Endothelial cell (in vitro differentiated cells): ENCODE results near the gene STAB2. TPM values are rescaled to one million over a fixed set of nuclear protein-coding genes. Genes with fewer than 3 reads are reported as not detected.

Experiments used
- DNase-seq: peaks from one replicate; pipeline ENCODE4 v3.0.0; 2021; ENCODE audit warnings: low spot score
- H3K27ac Mint-ChIP-seq: one replicate; pipeline ENCODE4 v1.8.0; 2021; ENCODE audit warnings: mixed read lengths, inconsistent platforms; ENCODE audit not compliant: unreplicated experiment
- H3K27me3 Mint-ChIP-seq: one replicate; pipeline ENCODE4 v1.8.0; 2021; ENCODE audit warnings: mild to moderate bottlenecking, moderate library complexity, mixed read lengths, inconsistent platforms; ENCODE audit not compliant: unreplicated experiment
- H3K36me3 Mint-ChIP-seq: one replicate; pipeline ENCODE4 v1.8.0; 2021; ENCODE audit warnings: mild to moderate bottlenecking, low read depth, mixed read lengths, inconsistent platforms; ENCODE audit not compliant: unreplicated experiment
- H3K4me1 Mint-ChIP-seq: one replicate; pipeline ENCODE4 v1.8.0; 2021; ENCODE audit warnings: mild to moderate bottlenecking, mixed read lengths, inconsistent platforms; ENCODE audit not compliant: unreplicated experiment
- H3K4me3 Mint-ChIP-seq: one replicate; pipeline ENCODE4 v1.8.0; 2021; ENCODE audit warnings: mild to moderate bottlenecking, mixed read lengths, inconsistent platforms; ENCODE audit not compliant: unreplicated experiment
- H3K9me3 Mint-ChIP-seq: one replicate; pipeline ENCODE4 v1.8.0; 2021; ENCODE audit warnings: mixed read lengths, inconsistent platforms; ENCODE audit not compliant: unreplicated experiment
- total RNA-seq: library from RNA; stranded (reverse); fragmentation: NEBNext Ultra II Directional; extraction: Animal tissue kit (Norgen Biotek cat#: 25700); gene quantifications from one replicate; pipeline ENCODE4 v1.2.1, GENCODE V29; 2021; ENCODE audit not compliant: unreplicated experiment
- TF ChIP-seq, protein P1 (sequence below): fragments of 200-600 bp; sonication (generic); IDR thresholded peaks from one replicate; pipeline ENCODE4 v1.5.0; 2021; ENCODE audit warnings: antibody characterized with exemption; ENCODE audit not compliant: unreplicated experiment

The STAB2 gene
- total RNA-seq, 1 donor from 2014 or later = 0.10 TPM

DNA sequence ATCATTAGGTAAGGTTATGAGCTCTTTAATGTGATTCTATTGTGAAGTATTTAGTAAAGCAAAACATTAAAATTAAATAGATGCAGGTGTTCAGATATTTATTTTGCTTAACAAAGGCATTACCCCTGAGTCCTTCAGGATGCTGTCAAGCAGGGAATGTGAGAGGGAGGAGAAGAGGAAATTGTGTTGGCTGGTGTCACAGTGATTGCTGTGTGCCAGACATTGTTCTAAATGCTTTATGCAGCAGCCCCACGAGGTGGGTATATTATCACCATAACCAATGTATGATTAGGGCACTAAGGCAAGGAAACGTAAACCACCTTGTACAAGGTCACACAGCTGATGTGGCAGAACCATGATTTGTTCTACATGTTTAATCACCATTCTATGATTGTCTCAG is 80.1 kb downstream of the STAB2 start:
- Mint-ChIP-seq H3K27me3 (peaks cover 3% of the 10 kb centered on the region), H3K4me3 (no peak overlapping the region), H3K9me3 (no peaks in the 10 kb centered on the region), H3K36me3 (no peaks in the 10 kb centered on the region), H3K4me1 (peaks cover 4% of the 10 kb centered on the region), H3K27ac (no peak overlapping the region)
- DNase-seq = no peak
- TF ChIP-seq, protein P1, sequence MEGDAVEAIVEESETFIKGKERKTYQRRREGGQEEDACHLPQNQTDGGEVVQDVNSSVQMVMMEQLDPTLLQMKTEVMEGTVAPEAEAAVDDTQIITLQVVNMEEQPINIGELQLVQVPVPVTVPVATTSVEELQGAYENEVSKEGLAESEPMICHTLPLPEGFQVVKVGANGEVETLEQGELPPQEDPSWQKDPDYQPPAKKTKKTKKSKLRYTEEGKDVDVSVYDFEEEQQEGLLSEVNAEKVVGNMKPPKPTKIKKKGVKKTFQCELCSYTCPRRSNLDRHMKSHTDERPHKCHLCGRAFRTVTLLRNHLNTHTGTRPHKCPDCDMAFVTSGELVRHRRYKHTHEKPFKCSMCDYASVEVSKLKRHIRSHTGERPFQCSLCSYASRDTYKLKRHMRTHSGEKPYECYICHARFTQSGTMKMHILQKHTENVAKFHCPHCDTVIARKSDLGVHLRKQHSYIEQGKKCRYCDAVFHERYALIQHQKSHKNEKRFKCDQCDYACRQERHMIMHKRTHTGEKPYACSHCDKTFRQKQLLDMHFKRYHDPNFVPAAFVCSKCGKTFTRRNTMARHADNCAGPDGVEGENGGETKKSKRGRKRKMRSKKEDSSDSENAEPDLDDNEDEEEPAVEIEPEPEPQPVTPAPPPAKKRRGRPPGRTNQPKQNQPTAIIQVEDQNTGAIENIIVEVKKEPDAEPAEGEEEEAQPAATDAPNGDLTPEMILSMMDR = no peak

DNA sequence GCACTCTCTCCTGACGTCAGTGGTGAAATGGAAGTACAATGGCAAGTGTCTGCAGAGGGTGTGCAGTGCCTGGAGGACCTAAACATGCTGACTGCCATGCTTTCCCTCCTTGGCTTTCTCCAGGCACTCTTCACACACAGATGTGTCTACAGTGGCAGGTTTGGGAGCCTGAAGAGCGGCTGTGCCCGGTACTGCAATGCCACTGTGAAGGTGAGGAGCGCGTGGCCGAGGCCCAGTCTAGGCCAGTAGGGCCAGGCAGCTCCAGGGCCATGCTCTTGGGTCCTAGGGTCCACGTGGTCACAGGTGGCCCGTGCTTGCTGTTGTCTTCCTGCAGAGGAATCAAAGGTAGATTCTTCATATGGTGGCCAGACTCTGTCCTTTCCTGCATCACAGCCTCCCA is 81.4 kb downstream of the STAB2 start:
- H3K27me3 Mint-ChIP-seq = peaks cover 3% of the 10 kb centered on the region
- no peak for DNase-seq
- no peak overlapping the region for H3K27ac Mint-ChIP-seq
- TF ChIP-seq, protein P1 = no peak
- H3K9me3 Mint-ChIP-seq = no peaks in the 10 kb centered on the region
- no peak overlapping the region for H3K4me3 Mint-ChIP-seq
- no peaks in the 10 kb centered on the region for H3K36me3 Mint-ChIP-seq
- peaks cover 13% of the 10 kb centered on the region for H3K4me1 Mint-ChIP-seq

DNA sequence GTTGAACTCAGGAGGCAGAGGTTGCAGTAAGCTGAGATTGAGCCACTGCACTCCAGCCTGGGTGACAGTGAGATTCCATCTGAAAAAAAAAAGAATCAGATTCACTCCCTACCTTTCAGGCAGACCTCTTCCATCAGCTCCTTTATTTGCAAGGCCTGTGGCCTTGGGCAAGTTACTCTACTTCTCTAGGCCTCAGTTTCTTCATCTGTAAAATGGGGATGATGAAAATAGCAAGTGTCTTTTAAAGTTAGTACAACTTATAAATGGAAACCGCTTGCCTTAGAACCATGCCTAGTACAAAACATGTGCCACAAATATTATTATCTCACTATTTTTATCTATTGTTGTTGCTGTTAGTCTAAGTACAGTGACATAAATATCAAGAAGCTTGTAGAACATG is 84.3 kb downstream of the STAB2 start:
- DNase-seq = no peak
- Mint-ChIP-seq H3K4me3 (no peak overlapping the region), H3K4me1 (peaks cover 30% of the 10 kb centered on the region), H3K9me3 (no peaks in the 10 kb centered on the region), H3K36me3 (no peaks in the 10 kb centered on the region), H3K27me3 (peaks cover 3% of the 10 kb centered on the region), H3K27ac (no peak overlapping the region)
- TF ChIP-seq, protein P1 = no peak

DNA sequence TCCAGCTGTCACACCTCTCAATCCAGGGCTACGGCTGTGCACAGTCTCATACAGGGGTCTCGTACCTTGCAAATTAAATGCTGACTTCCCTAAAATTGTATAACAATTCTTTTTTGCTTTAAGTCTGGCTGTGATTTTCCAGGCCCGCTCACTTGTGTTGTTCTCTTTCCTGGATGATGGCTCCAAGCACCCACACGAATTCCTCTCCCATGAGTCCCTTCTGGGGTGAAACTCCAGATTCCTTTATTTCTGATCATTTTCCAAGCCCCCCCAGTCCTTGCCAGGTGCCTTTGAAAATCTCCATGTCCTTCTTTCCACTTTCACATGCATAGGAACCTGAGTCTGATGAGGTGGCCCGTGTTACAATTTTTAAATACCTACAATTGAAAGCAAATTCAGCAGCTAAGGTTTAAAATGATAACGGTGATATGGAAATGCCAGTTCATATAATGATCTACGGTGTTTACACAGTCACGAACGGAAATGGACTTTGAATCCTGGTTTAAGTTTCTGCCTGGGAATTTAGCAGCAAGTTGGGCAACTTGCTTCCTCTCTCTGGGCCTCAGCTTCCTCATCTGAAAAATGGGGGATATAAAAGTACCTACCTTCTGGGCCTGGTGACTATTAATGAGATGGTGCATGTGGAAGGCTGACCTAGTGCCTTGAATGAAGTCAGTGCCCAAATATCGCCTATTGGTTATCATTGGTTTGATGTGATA is 85.5 kb downstream of the STAB2 start:
- Mint-ChIP-seq H3K27me3 (peaks cover 3% of the 10 kb centered on the region), H3K27ac (no peak overlapping the region), H3K36me3 (no peaks in the 10 kb centered on the region), H3K9me3 (no peaks in the 10 kb centered on the region), H3K4me3 (no peak overlapping the region), H3K4me1 (peaks cover 38% of the 10 kb centered on the region)
- TF ChIP-seq, protein P1 = no peak
- DNase-seq = no peak

DNA sequence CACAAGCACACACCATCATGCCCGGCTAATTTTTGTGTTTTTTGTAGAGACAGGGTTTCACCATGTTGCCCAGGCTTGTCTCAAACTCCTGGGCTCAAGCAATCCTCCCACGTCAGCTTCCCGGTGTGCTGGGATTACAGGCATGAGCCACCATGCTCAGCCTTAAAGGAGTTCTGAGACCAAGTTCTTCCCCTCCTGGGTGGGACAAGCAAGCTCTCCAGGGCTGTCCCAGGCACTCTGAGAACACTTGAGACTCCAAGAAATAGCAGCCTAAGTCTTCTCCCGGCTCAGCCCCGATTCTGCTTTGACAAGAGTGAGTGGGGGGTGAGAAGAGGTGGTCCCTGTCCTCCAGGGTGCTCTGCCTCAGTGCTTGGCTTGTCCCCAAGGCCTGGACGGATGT is 86.4 kb downstream of the STAB2 start:
- Mint-ChIP-seq H3K27me3 (peaks cover 3% of the 10 kb centered on the region), H3K9me3 (no peaks in the 10 kb centered on the region), H3K4me3 (no peak overlapping the region), H3K36me3 (no peaks in the 10 kb centered on the region), H3K4me1 (peaks cover 38% of the 10 kb centered on the region), H3K27ac (no peak overlapping the region)
- no peak for DNase-seq
- TF ChIP-seq, protein P1 = no peak
